A549 (cell line): ENCODE results near the gene IGF2BP3. TPM values are rescaled to one million over a fixed set of nuclear protein-coding genes. Genes with fewer than 3 reads are reported as not detected.

Experiments used
- ATAC-seq, 2 experiments: fragments of 200-7000 bp in 1 of 2; fragments of >200 bp in 1 of 2; cut with Nextera tagmentation in 1 of 2; cut with Tn5 transposase in 1 of 2; 3 replicates each; pipeline versions ENCODE4 v1.8.0 to v1.9.1; 2018 to 2020; ENCODE audit warnings: mild to moderate bottlenecking in 1 of 2, moderate library complexity in 1 of 2
- CTCF ChIA-PET: fragments of 300-600 bp; sonication (Branson Sonifier 250); formaldehyde crosslinking; extraction: SDS; loops from one replicate; lab custom pipeline; 2021; ENCODE audit warnings: antibody characterized with exemption, inconsistent platforms; lab: Yijun Ruan, JAX
- POLR2A ChIA-PET: fragments of 350-600 bp; formaldehyde crosslinking; extraction: SDS; loops from one replicate; lab custom pipeline; 2021; ENCODE audit warnings: antibody characterized with exemption, inconsistent platforms; lab: Yijun Ruan, JAX
- DNase-seq, 2 experiments: peaks; one replicate each; pipeline versions ENCODE4 v3.0.0 to v3.0.0-alpha.2; 2011 to 2016; ENCODE audit warnings: low read depth in 1 of 2, low spot score in 1 of 2
- FAIRE-seq: peaks from 2 replicates; lab custom pipeline; 2011; peaks lifted over from hg19 to GRCh38; lab: Jason Lieb, UNC
- H3K27ac ChIP-seq, 2 experiments: fragments of >200 bp; sonication (Bioruptor Twin); formaldehyde crosslinking; 3 replicates each; pipeline ENCODE4 v1.5.1; 2016 to 2017
- H3K4me1 ChIP-seq: fragments of >200 bp; sonication (Bioruptor Twin); formaldehyde crosslinking; 3 replicates; pipeline ENCODE4 v1.6.1; 2016
- H3K4me2 ChIP-seq: fragments of >200 bp; sonication (Bioruptor Twin); formaldehyde crosslinking; 3 replicates; pipeline ENCODE4 v1.6.1; 2016
- H3K4me3 ChIP-seq: fragments of >200 bp; sonication (Bioruptor Twin); formaldehyde crosslinking; 3 replicates; pipeline ENCODE4 v1.5.1; 2016
- H3K9me3 ChIP-seq: fragments of >200 bp; sonication (Bioruptor Twin); formaldehyde crosslinking; 3 replicates; pipeline ENCODE4 v1.6.1; 2016
- CHD2 ChIP-seq: fragments of 150-350 bp; IDR thresholded peaks from 2 replicates; pipeline ENCODE4 v1.6.1; 2014; ENCODE audit warnings: low read length; ENCODE audit not compliant: partially characterized antibody
- CHD4 ChIP-seq: fragments of 200-600 bp; sonication (generic); IDR thresholded peaks from 2 replicates; pipeline ENCODE4 v1.6.1; 2016; ENCODE audit warnings: antibody characterized with exemption, mild to moderate bottlenecking, borderline replicate concordance
- CTCF ChIP-seq: fragments of >200 bp; sonication (Bioruptor Twin); formaldehyde crosslinking; IDR thresholded peaks from 3 replicates; pipeline ENCODE4 v1.5.1; 2016
- FOSB ChIP-seq: fragments of 250-450 bp; sonication (Bioruptor Pico); IDR thresholded peaks from 2 replicates; pipeline ENCODE4 v1.5.0; 2020; ENCODE audit warnings: mild to moderate bottlenecking, moderate library complexity
- GATA3 ChIP-seq: IDR thresholded peaks from 2 replicates; pipeline ENCODE4 v1.6.1; 2012; ENCODE audit warnings: borderline replicate concordance
- HEYL ChIP-seq: fragments of 250-450 bp; sonication (Bioruptor Pico); IDR thresholded peaks from 2 replicates; pipeline ENCODE4 v1.8.0; 2021; ENCODE audit warnings: mild to moderate bottlenecking, moderate library complexity
- HMGXB4 ChIP-seq: fragments of 250-450 bp; sonication (Bioruptor Pico); IDR thresholded peaks from 2 replicates; pipeline ENCODE4 v1.5.0; 2021; ENCODE audit warnings: mild to moderate bottlenecking, moderate library complexity, borderline replicate concordance
- HOXA7 ChIP-seq: fragments of 250-450 bp; sonication (Bioruptor Pico); IDR thresholded peaks from 2 replicates; pipeline ENCODE4 v1.5.0; 2020; ENCODE audit warnings: mild to moderate bottlenecking, moderate library complexity
- JUNB ChIP-seq: fragments of >200 bp; sonication (Bioruptor Twin); formaldehyde crosslinking; IDR thresholded peaks from 2 replicates; pipeline ENCODE4 v1.6.1; 2016
- KDM1A ChIP-seq: fragments of 200-600 bp; sonication (generic); IDR thresholded peaks from 2 replicates; pipeline ENCODE4 v1.6.1; 2016; ENCODE audit warnings: low read depth, mild to moderate bottlenecking
- MAFK ChIP-seq: fragments of 450-650 bp; IDR thresholded peaks from 2 replicates; pipeline ENCODE4 v1.6.1; 2014; ENCODE audit not compliant: partially characterized antibody
- MAX ChIP-seq: IDR thresholded peaks from 2 replicates; pipeline ENCODE4 v1.6.1; 2012
- MAZ ChIP-seq: fragments of 150-350 bp; IDR thresholded peaks from 2 replicates; pipeline ENCODE4 v1.6.1; 2014; ENCODE audit warnings: antibody characterized with exemption, low read depth, low read length, borderline replicate concordance
- NPAS2 ChIP-seq: fragments of 250-450 bp; sonication (Bioruptor Pico); IDR thresholded peaks from 2 replicates; pipeline ENCODE4 v1.8.0; 2022; ENCODE audit warnings: mild to moderate bottlenecking, moderate library complexity, borderline replicate concordance
- NR3C1 ChIP-seq: fragments of >200 bp; sonication (Bioruptor Twin); formaldehyde crosslinking; IDR thresholded peaks from 3 replicates; pipeline ENCODE4 v1.6.1; 2017
- RAD21 ChIP-seq, 2 experiments: fragments of >200 bp in 1 of 2; sonication (Bioruptor Twin) in 1 of 2; formaldehyde crosslinking in 1 of 2; IDR thresholded peaks in 1 of 2; conservative IDR thresholded peaks in 1 of 2; 2 replicates in 1 of 2; 3 replicates in 1 of 2; pipeline ENCODE4 v1.6.1; 2012 to 2018; ENCODE audit warnings: inconsistent platforms in 1 of 2
- RARB ChIP-seq: fragments of 250-450 bp; sonication (Bioruptor Pico); IDR thresholded peaks from 2 replicates; pipeline ENCODE4 v1.8.0; 2021; ENCODE audit warnings: mild to moderate bottlenecking, moderate library complexity
- RFX5 ChIP-seq: fragments of 450-650 bp; IDR thresholded peaks from 2 replicates; pipeline ENCODE4 v1.7.1; 2014; ENCODE audit warnings: antibody characterized with exemption, mild to moderate bottlenecking, moderate library complexity
- RNF2 ChIP-seq: fragments of 200-600 bp; sonication (generic); IDR thresholded peaks from 2 replicates; pipeline ENCODE4 v1.6.1; 2016; ENCODE audit warnings: low read depth, mild to moderate bottlenecking, antibody characterized with exemption, moderate library complexity, borderline replicate concordance
- SREBF2 ChIP-seq: fragments of 450-650 bp; IDR thresholded peaks from 2 replicates; pipeline ENCODE4 v1.6.1; 2014; ENCODE audit warnings: mild to moderate bottlenecking, moderate library complexity
- TP53 ChIP-seq: fragments of 250-450 bp; sonication (Bioruptor Pico); IDR thresholded peaks from 2 replicates; pipeline ENCODE4 v1.5.0; 2021; ENCODE audit warnings: mild to moderate bottlenecking, moderate library complexity
- USF2 ChIP-seq: fragments of 450-650 bp; IDR thresholded peaks from 2 replicates; pipeline ENCODE4 v1.6.1; 2014; ENCODE audit warnings: antibody characterized with exemption
- ZFP36 ChIP-seq: fragments of 450-650 bp; IDR thresholded peaks from 2 replicates; pipeline ENCODE4 v1.6.1; 2014; ENCODE audit warnings: borderline replicate concordance; ENCODE audit not compliant: partially characterized antibody
- ZSCAN20 ChIP-seq: fragments of 250-450 bp; sonication (Bioruptor Pico); IDR thresholded peaks from 2 replicates; pipeline ENCODE4 v1.8.0; 2022; ENCODE audit warnings: mild to moderate bottlenecking, moderate library complexity
- WGBS: methylation state at CpG from one replicate; pipeline ENCODE4 v1.1.6; 2017; ENCODE audit errors: missing lambda C conversion rate; 5-methylcytosine and 5-hydroxymethylcytosine counted together
- polyA plus RNA-seq, 4 experiments: library from polyadenylated mRNA; depleted of rRNA in 3 of 4; stranded (reverse); fragments of >200 nt; fragmentation: RNase III in 1 of 4; extraction: RNeasy Plus Mini Kit Qiagen cat#74134 plus additional on column Dnase treatment in 1 of 4; gene quantifications; 2 replicates in 3 of 4; 3 replicates in 1 of 4; pipeline ENCODE4 v1.2.3, GENCODE V29; 2011 to 2017

IGF2BP3 gene
- polyA plus RNA-seq, 2 of the 4 experiments (the other 2 are of a cell fraction), result 26.7 to 62.0 TPM

- 90% methylated on average over 6 of the region's 6 CpGs for WGBS
- Histone ChIP-seq H3K27ac (no peak overlapping the region), H3K4me3 (no peak overlapping the region), H3K4me2 (no peak overlapping the region), H3K9me3 (no peaks in the 10 kb centered on the region), H3K4me1 (peaks cover 16% of the 10 kb centered on the region; the same call in 2 of the 3 replicates)
- POLR2A ChIA-PET, result no interaction called here
- CTCF ChIA-PET, result interaction anchor here (0.9 to 1.5 kb wide), 3 partner anchors 11 to 177 kb away, joined by 3 to 5 read pairs (median 3); no protein-coding TSS in a partner anchor
- ATAC-seq, result no peak
- no peak for FAIRE-seq
- TF ChIP-seq MAZ (no peak), CTCF (no peak), RAD21 (conservative IDR thresholded peaks at IDR 0.05 in 1 of 2, IDR thresholded peaks at IDR 0.05 in 1 of 2) (no peak), CHD4 (no peak), RNF2 (no peak), GATA3 (no peak), JUNB (no peak), MAFK (no peak)
- no peak for DNase-seq
Observed at GRCh38 chr7:23450518-23450917, 19.8 kb downstream of the IGF2BP3 start.

GRCh38 chr7:23449941-23450340, 20.4 kb downstream of the IGF2BP3 start:
- DNase-seq (no peak), FAIRE-seq (no peak), ATAC-seq (no peak; a peak in 1 of 6 replicates)
- Histone ChIP-seq H3K4me1 (peaks cover 22% of the 10 kb centered on the region; the same call in 2 of the 3 replicates), H3K9me3 (no peaks in the 10 kb centered on the region), H3K4me2 (no peak overlapping the region), H3K27ac (no peak overlapping the region), H3K4me3 (no peak overlapping the region)
- CTCF ChIA-PET, result interaction anchor here (1.1 to 1.5 kb wide), 2 partner anchors 12 to 177 kb away, joined by 3 to 5 read pairs; no protein-coding TSS in a partner anchor
- TF ChIP-seq KDM1A (no peak), HEYL (no peak), FOSB (CRISPR knock-in tag) (no peak)
- POLR2A ChIA-PET, result no interaction called here
- 81% methylated on average over 3 of the region's 3 CpGs for WGBS

GRCh38 chr7:23445326-23445725, 25.0 kb downstream of the IGF2BP3 start:
- no peak for TF ChIP-seq MAX
- TF ChIP-seq NPAS2, result no peak
- TF ChIP-seq CHD2, result no peak
- TF ChIP-seq RARB (CRISPR knock-in tag), result no peak
- TF ChIP-seq ZSCAN20 (CRISPR knock-in tag), result no peak
- no peak for TF ChIP-seq FOSB (CRISPR knock-in tag)
- no peak for TF ChIP-seq KDM1A
- TF ChIP-seq SREBF2, result no peak
- no peak for TF ChIP-seq TP53
- no peak for TF ChIP-seq HOXA7 (CRISPR knock-in tag)
- no peak for TF ChIP-seq HMGXB4 (CRISPR knock-in tag)
- TF ChIP-seq NR3C1, result no peak
- TF ChIP-seq RFX5, result no peak
- TF ChIP-seq USF2, result no peak
- no peak for TF ChIP-seq ZFP36
- TF ChIP-seq, all 56 proteins: peak for 0
- POLR2A ChIA-PET, result no interaction called here
- no peak for FAIRE-seq
- WGBS, result 67% methylated on average over 5 of the region's 5 CpGs
- Histone ChIP-seq H3K4me1 (peaks cover 23% of the 10 kb centered on the region; the same call in 2 of the 3 replicates), H3K27ac (no peak overlapping the region), H3K4me3 (no peak overlapping the region), H3K4me2 (no peak overlapping the region), H3K9me3 (no peaks in the 10 kb centered on the region)
- peak in 1 of 2 experiments; percentile 56; a peak in 3 of 6 replicates for ATAC-seq
- no peak for DNase-seq
- CTCF ChIA-PET, result interaction anchor here (1.2 to 2.3 kb wide), 5 partner anchors 9 to 183 kb away, joined by 3 to 13 read pairs (median 4); no protein-coding TSS in a partner anchor
